GM21723 (cell line): ENCODE measurements around the gene KDM4B.
"Not testable (repeated sequence)": the region's sequence is repeated elsewhere in the genome, so short reads cannot be mapped to it uniquely, and the experiment has no call there.

Source experiments
- ATAC-seq: cut with Tn5 transposase; IDR thresholded peaks from one replicate; pipeline ENCODE4 v1.9.1; 2021; ENCODE audit warnings: mild to moderate bottlenecking, moderate library complexity; ENCODE audit not compliant: unreplicated experiment

Gene KDM4B

GRCh38 chr19:5147074-5147977, 178.4 kb downstream of the KDM4B start:
- ATAC-seq = no peak

DNA sequence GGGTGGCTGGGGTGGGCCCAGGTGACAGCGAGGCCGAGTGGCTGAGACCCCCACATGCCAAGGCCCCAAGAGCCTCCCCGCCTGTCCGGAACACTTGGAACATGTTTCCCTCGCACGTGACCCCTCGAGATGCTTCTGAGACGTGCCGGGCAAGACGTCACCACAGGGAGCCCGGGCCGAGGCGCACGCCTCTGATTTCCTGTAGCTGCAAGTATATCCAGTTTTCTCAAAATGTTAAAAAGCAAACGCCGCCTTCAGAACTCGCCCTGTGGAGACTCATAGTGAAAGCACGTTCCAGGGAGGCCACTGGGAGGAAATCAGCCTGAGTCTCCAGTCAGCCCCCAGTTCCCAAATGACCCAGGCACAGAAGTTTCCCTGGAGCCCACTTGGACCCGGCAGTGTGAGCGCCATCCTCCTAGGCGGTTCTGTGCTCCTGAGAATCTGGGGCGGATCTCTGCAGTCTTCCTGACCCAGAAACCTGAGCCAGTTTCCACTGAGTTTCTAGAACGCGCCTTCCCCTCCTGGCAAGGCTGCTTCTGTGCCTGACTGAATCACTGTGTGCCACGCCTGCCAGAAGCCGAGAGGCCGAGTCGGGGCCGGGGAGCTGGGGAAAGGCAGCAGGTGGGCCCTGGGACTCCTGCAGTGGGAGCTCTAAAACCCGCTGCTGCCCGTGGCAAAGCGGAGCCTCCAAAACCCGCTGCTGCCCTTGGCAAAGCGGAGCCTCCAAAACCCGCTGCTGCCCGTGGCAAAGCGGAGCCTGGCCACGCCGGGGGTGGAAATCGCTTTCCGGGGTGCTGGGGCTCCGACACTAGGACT, 179.3 kb downstream of the KDM4B start:
- no peak for ATAC-seq

DNA sequence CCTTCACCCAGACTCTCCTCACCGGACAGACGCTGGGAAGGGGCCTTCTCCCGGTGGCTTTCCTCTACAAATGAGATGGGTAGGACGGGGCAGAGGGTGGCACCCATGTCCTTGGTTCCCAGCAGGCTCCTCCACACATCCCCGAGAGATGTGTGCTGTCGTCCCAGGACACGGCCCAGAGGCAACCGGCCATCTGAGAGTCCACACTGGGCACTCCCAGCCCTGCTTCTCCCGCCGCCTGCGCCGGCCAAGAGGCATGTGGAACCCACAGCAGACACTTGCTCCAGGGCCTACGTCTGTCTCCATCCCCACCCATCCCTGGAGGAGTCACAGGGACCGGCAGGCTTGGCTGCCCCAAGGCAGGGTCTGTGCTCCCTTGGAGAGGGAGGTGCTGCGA, 179.9 kb downstream of the KDM4B start:
- ATAC-seq = no peak

DNA sequence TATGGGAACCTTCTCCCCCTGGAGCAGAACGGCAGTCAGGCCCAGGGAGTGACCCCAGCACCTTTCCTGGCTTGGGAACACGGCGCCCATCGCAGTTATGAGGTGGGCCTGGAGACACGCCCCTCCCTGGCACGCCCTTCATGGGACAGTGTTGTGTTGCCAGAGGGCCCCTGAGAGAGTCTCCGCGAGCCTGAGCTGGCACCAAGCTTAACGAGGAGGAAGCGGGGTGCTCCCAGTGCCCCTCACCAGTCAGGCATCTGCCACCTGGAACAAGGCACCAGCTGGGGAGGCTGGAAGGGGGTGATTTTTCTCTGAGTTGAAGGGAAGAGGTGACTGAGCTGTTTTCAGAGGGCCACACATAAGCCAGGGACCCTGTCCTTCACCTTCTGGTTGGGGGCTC, 180.6 kb downstream of the KDM4B start:
- no peak for ATAC-seq

GRCh38 chr19:5149932-5150901, 181.3 kb downstream of the KDM4B start:
- ATAC-seq = no peak

DNA sequence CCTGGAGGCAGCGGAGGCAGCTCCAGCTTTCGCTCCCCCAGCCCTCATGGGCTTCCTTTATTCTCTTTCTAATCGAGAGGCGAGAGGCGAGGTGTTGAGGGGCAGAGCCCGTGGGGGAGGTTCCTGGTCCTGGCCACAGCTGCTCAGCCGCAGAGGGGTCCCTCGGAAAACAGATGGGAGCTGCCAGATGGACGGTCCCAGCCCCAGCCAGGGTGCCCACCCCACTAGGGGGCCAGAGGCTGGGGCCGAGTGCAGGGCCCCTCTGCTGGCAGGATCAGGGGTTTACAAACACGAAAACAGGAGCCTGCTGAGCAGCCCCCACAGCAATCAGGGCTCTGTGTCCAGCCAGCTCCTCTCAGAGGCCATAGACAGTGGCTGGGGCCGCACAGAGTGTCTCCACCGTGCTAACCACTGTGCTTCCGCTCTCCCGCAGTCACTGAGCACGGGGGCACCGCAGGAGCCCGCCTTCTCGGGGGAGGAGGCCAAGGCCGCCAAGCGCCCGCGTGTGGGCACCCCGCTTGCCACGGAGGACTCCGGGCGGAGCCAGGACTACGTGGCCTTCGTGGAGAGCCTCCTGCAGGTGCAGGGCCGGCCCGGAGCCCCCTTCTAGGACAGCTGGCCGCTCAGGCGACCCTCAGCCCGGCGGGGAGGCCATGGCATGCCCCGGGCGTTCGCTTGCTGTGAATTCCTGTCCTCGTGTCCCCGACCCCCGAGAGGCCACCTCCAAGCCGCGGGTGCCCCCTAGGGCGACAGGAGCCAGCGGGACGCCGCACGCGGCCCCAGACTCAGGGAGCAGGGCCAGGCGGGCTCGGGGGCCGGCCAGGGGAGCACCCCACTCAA, 182.2 kb downstream of the KDM4B start:
- ATAC-seq = no peak

DNA sequence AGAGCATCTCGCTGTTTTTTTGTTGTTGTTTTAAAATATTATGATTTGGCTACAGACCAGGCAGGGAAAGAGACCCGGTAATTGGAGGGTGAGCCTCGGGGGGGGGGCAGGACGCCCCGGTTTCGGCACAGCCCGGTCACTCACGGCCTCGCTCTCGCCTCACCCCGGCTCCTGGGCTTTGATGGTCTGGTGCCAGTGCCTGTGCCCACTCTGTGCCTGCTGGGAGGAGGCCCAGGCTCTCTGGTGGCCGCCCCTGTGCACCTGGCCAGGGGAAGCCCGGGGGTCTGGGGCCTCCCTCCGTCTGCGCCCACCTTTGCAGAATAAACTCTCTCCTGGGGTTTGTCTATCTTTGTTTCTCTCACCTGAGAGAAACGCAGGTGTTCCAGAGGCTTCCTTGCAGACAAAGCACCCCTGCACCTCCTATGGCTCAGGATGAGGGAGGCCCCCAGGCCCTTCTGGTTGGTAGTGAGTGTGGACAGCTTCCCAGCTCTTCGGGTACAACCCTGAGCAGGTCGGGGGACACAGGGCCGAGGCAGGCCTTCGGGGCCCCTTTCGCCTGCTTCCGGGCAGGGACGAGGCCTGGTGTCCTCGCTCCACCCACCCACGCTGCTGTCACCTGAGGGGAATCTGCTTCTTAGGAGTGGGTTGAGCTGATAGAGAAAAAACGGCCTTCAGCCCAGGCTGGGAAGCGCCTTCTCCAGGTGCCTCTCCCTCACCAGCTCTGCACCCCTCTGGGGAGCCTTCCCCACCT, 183.3 kb downstream of the KDM4B start:
- no peak for ATAC-seq

- no peak for ATAC-seq
These were observed 184.0 kb downstream of the KDM4B start for GRCh38 chr19:5152767-5153532.

DNA sequence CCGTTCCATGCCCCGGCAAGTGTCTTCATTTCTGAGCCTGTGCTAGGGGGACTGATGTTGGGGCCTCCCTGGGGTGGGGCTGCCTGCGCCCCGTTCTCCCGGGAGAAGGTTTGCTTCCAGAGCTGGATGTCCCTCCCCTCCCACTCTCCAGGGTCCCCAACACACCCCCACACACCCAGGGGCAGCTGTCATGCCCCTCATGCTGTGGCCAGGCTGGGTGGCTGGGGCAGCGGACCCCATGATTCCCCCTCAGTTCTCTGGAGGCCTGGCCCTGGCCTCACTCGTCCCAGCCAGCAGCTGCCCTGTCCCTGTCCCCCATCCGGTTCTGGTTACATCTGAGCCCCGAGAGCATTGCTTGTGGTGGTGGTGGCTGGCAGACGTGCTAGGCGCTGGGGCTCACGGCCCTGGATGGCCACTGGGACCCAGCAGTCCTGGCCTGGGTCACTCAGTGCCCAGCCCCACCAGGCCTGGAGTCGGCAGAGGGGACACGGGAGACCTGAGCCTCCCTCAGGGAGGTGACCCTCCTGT, 184.8 kb downstream of the KDM4B start:
- ATAC-seq = no peak

DNA sequence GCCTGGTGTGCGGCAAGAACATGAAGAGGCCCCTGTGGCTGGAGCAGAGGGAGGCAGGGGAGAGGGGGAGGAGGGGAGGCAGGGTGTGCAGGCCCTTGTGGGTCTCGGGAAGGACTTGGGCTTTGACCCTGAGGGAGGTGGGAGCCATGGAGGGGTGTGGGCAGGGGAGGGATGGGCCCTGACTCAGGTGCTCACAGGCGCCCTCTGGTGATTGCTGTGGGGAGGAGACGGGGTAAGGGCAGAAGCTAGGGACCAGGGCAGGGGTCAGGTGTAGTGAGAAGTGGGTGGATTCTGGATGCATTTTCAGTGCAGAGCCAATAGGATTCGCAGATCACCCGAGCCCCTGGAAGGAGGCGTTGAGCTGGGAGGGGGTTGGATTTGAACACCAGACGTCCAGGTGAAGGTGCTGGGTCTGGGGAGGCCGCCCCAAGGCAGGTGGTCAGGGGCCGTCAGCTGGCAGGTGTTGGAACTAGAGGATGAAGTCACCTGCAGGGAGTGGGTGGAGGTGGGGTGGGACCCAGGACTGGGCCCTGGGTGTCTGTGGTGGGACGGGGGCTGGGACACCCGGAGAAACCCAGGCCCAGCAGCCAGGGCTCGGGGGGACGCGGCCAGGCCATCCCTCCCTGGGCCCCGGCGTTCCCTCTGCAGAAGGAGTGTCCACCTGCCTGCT, 185.4 kb downstream of the KDM4B start:
- ATAC-seq = no peak

GRCh38 chr19:5154799-5155426, 186.0 kb downstream of the KDM4B start:
- ATAC-seq = no peak

GRCh38 chr19:5155586-5156210, 186.8 kb downstream of the KDM4B start:
- no peak for ATAC-seq

GRCh38 chr19:5156231-5156986, 187.5 kb downstream of the KDM4B start:
- no peak for ATAC-seq

GRCh38 chr19:5157186-5157585, 188.3 kb downstream of the KDM4B start:
- ATAC-seq = no peak

DNA sequence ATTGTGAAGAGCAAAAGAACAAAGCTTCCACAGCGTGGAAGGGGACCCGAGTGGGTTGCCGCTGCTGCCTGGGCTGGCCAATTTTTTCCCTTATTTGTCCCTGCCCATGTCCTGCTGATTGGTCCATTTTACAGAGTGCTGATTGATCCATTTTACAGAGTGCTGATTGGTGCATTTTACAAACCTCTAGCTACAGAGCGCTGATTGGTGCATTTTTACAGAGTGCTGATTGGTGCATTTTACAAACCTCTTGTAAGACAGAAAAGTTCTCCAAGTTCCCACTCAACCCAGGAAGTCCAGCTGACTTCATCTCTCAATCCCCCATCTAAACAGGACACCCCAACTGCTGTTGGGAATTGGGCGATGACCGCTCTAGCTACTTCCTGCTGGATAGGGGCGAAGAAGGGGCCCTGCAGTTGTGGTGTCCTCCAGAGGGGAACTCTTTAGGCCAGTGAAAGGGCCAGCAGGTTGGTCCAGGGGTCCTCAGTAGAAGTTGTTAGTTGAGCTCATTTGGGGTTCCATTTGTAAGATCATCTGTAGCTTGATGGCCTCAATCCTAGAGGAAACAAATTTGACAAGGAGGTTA, 189.7 kb downstream of the KDM4B start:
- ATAC-seq = not testable (repeated sequence)
